Transverse colon (tissue), 4 donors: ENCODE results near the gene TMEM30B.
A peak's percentile ranks its signal among the peaks of the same experiment; 100 is the strongest.

Experiments
- CTCF ChIP-seq, 5 experiments: fragments of 200-600 bp in 3 of 5; fragments of 450-650 bp in 2 of 5; sonication (generic) in 3 of 5; IDR thresholded peaks; 1 replicate in 2 of 5; 2 replicates in 3 of 5; pipeline ENCODE4 v1.5.1; 2016 to 2017; ENCODE audit warnings: antibody characterized with exemption in 5 of 5, inconsistent platforms in 3 of 5, mild to moderate bottlenecking in 2 of 5, moderate library complexity in 1 of 5
- EP300 ChIP-seq: sonication (generic); formaldehyde crosslinking; IDR thresholded peaks from one replicate; pipeline ENCODE4 v1.6.1; 2017; ENCODE audit warnings: antibody characterized with exemption, low read depth
- POLR2A ChIP-seq: fragments of 450-650 bp; IDR thresholded peaks from one replicate; pipeline ENCODE4 v1.6.1; 2016; ENCODE audit warnings: antibody characterized with exemption, mild to moderate bottlenecking, moderate library complexity
- POLR2AphosphoS5 ChIP-seq, 3 donors: sonication (generic); formaldehyde crosslinking; IDR thresholded peaks; one replicate each; pipeline ENCODE4 v1.6.1; 2016; ENCODE audit warnings: antibody characterized with exemption in 3 of 3

GRCh38 chr14:61269321-61270083 is 11.6 kb downstream of the TMEM30B start:
- TF ChIP-seq CTCF (IDR thresholded peaks at IDR 0.05) (peak; percentile 71 to 82 (median 76)), POLR2A (no peak), EP300 (no peak), POLR2AphosphoS5 (IDR thresholded peaks at IDR 0.05) (no peak)
